Activated T-cell treated with anti-CD3 and anti-CD28 coated beads, Interleukin-2, amount 50 U/mL, for 1 hour (primary cell): Measurements from ENCODE around the gene ZPBP2.
"Not testable (repeated sequence)": the region's sequence is repeated elsewhere in the genome, so short reads cannot be mapped to it uniquely, and the experiment has no call there.

Source experiments
- DNase-seq: peaks from one replicate; pipeline ENCODE4 v3.0.0-alpha.2; 2020

The ZPBP2 gene, protein sequence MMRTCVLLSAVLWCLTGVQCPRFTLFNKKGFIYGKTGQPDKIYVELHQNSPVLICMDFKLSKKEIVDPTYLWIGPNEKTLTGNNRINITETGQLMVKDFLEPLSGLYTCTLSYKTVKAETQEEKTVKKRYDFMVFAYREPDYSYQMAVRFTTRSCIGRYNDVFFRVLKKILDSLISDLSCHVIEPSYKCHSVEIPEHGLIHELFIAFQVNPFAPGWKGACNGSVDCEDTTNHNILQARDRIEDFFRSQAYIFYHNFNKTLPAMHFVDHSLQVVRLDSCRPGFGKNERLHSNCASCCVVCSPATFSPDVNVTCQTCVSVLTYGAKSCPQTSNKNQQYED

DNA sequence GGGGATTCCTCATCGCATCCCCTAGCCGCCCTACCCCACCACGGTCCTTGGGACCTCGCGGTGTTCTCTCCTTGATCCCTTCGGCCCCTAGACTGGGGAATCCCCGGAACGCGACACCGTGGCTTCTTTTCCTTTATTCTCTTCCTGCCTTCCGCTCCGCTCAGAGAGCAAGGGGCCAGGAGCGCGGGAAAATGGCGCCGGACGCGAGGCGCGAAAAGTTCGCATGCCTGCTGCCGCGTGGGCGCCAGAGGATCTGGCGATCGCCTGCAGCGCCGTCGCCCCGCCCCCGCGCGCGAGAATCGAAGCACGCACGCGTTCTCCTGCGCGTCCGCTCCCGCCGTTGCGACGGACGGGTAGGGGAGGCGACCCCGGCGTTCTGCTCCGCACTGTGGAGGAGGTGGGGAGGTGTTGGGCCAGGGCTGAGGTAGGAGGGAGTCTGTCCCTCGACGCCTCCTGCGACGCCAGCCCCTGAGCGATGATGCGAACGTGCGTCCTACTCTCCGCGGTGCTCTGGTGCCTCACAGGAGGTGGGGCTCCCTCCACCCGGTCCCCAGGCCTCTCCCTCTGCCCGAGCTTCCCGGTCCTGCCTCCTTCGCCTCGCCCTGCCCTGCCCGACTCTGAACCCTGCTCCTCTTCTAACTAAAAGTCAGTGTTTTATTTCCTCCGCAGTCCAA lies at the start of gene ZPBP2:
Gene ZPBP2 (plus strand): TSS at position 323 of the 674 bp plus-strand sequence. CDS start 153 bp downstream, at position 476.
- peak; percentile 63 for DNase-seq

DNA sequence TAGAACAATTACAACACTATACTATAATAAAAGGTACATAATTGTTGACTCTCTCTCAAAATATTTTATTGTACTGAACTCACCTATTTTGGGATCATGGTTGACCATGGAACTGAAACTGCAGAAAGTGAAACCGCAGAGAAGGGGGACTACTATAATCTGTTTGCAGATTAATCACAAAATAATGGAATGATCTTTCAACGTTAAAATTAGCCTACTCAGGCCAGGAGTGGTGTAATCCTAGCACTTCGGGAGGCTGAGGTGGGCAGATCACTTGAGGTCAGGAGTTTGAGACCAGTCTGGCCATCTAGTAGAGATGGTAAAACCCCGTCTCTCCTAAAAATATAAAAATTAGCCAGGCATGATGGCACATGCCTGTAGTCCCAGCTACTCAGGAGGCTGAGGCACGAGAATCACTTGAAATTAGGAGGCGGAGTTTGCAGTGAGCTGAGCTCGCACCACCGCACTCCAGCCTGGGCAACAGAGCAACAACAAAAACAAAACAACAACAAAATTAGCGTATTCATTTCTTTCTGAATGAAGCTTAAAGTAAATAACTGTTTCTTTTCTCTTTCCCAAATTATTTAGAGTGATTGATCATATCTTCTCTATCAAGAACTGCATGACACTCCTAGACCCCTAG lies 49.5 kb upstream of the ZPBP2 start:
- DNase-seq: no peak

DNA sequence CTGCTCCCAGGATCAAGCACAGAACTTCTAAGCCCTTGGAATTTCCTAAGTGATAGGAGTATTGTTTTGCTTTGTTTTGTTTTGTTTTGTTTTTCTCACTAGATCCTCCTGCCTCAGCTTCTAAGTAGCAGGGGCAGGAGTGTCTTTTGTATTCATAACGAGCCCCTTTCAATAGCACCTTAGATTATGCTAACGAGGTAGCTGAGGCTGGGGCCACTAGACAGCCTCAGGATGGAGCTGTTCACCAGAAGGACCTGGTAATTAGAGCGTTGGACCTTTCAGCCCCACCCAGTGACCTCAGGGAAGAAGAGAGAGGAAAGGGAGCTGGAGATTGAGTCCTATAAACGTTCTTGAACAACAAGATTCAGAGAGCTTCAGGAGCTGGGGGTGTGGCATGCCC lies 47.5 kb upstream of the ZPBP2 start:
- DNase-seq: no peak

DNA sequence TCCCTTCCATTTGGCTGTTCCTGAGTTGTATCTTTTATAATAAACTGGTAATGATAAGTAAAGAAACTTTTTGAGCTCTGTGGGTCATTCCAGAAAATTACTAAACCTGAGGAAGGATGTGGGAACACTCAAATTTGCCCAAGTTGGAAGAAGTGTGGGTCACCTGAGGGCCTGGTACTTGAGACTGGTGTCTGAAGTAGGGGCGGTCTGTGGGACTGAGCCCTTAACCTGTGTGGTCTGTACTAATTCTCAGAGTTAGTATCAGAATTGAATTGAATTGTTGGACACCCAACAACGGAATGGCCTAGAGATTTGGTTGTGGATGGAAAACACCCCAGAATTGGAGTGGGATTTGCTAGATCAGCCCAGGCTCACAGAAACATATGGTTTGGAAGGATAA lies 47.0 kb upstream of the ZPBP2 start:
- no peak for DNase-seq

DNA sequence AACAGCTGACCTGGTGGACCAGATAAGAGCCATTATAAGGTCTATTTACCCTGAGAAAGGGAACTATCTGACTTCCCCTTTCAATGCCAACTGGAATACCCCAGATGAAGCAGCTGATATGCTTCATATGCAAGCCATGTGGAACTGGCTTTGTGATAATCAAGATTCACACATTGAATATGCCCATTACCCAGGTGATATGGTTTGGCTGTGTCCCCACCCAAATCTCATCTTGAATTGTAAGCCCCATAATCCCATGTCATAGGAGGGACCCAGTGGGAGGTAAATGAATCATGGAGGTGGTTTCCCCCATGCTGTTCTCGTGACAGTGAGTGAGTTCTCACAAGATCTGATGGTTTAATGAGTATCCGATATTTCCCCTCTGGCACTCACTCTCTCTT lies 46.0 kb upstream of the ZPBP2 start:
- DNase-seq: no peak

DNA sequence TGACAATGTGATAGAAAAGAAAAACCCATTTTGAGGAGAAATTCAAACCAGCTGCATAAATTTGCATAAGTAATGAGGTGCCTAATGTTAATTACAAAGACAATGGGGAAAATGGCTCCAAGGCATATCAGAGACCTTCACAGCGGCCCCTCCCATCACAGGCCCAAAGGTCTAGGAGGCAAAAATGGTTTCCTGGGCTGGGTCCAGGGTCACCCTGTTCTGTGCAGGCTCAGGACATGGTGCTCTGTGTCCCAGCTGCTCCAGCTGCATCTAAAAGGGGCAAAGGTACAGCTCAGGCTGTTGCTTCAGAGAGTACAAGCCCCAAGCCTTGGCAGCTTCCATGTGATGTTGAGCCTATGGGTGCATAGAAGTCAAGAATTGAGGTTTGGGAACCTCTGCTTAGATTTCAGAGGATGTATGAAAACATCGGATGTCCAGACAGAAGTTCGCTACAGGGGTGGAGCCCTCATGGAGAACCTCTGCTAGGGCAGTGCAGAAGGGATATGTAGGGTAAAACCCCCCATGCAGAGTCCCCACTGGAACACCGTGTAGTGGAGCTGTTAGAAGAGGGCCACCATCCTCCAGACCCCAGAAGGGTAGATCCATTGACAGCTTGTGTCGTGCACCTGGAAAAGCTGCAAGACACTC lies 44.5 kb upstream of the ZPBP2 start:
- no peak for DNase-seq

DNA sequence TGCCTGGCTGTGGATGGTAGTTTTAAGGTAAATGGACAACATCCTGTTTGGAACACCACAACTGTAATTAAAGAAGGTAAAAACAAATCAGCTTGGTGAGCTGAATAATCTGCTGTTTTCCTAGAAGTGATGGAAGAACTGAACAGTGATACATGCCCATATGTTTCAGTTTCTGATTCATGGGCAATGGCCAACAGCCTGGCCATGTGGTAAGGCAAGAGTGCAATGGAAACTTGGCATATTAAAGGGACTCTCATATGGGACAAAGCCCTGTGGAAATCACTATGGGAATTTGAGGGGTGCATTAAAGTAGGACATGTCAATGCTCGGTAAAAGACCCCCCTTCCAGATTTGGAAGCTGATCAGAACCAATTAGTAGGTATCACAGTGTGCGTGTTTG lies 41.7 kb upstream of the ZPBP2 start:
- DNase-seq: no peak

DNA sequence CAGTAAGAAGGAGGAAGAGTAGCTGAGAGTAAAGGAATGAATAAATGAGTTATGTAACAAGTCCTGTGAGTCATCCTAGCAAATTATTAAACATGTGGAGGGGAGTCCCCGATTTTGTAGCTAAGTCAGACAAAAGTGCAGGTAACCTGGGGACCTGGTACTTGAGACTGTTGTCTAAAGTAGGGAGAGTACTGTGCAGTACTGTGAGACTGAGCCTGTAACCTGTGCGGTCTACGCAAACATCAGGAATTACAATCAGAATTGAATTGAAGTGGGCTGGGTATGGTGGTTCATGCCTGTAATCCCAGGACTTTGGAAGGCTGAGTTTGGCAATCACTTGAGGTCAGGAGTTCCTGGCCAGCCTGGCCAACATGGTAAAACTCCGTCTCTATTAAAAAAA lies 39.6 kb upstream of the ZPBP2 start:
- DNase-seq: no peak

DNA sequence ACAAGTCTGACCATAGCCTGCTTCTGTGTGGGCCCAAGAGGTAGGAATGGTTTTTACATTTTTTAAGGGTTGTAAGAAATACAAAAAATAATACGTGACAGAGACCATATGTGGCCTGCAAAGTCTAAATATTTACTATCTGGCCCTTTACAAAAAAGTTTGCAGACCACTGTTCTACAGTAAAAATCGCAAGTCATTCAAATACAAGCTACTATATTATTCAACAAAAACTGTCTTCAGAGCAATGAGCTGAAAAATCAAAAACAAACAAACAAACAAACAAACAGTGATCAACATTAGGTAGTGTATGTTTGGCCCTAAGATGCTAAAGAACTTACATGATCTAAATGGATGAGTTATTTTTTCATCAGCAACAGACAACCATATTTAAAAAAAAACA lies 36.4 kb upstream of the ZPBP2 start:
- DNase-seq: no peak

DNA sequence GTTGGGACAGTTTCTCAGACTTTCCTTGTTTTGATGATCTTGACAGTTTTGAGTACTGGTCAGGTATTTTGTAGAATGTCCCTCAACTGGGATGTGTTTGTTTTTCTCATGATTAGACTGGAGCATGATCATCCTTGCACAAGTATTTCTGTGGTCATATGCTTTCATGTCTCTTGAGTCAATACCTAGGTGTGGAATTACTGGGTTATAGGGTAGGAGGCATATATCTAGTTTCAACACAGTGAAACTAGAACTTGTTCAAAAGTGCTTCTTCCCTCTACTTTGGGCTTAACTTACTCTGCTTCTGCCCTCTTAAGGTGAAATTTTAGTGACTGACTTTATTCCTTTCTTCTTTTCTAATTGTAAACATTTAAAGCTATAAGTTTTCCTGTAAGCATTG lies 34.0 kb upstream of the ZPBP2 start:
- DNase-seq: no peak

DNA sequence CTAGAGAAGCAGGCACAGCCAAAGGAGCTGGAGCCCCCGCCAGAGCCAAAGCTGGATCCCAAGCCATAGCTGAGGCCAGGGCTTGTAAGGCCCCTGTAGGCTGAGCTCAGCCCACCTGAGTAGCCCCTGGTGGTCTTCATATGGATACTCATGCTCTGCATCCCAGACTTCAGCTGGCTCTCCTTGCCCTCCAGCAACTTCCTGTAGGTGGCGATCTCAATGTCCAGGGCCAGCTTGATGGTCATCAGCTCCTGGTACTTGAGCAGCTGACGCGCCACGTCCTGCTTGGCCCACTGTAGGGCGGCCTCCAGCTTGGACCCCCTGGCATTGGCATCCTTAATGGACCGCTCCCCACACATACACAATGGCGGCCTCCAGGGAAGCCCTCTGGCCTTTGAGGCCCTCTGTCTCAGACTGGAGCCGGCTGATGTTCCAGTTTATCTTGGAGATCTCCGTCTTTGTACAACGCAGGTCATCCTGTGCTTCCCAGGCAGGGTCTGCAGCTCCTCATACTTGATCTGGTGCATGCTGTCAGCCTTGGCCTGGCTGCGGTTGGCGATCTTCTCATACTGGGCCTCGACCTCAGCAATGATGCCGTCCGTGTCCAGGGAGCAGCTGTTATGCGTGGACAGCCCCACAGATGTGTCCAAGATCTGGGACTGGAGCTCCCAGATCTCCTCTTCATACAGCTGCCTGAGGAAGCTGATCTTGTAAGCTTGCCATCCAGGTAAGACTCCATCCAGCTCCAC lies 32.8 kb upstream of the ZPBP2 start:
- no peak for DNase-seq

DNA sequence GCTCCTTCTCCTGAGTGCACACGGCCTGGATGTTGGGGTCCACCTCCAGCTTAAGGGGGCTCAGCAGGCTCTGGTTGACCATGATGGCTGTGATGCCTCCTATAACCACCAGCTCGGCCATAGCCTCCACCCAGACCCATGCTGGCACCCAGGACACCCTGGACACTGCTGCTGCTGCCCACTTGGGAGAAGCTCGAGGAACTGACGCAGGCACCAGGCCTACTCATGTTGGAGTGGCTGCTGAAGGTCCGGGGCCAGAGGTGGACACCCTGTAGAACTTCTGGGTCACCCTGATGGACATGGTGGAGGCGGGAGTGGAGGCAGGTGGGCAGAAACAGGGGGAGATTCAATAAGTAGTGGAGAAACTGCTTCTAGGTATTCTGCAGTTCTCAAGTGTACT lies 31.9 kb upstream of the ZPBP2 start:
- no peak for DNase-seq

DNA sequence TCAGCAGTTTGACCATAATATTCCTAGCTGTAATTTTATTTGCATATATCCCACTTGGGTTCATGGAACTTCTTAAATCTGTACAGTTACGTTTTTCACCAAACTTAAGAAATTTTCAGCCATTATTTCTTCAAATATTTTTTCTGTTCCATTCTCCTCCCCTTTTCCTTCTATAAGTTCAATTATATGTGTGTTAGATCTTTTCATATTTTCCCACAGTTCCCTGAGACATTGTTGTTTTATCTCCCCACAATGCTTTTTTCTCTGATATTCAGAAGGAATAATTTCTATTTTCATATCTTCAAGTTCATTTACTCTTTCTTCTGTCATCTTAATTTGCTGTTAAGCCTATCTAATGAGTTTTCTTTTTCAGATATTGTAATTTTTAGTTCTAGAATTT lies 29.9 kb upstream of the ZPBP2 start:
- DNase-seq: no peak

DNA sequence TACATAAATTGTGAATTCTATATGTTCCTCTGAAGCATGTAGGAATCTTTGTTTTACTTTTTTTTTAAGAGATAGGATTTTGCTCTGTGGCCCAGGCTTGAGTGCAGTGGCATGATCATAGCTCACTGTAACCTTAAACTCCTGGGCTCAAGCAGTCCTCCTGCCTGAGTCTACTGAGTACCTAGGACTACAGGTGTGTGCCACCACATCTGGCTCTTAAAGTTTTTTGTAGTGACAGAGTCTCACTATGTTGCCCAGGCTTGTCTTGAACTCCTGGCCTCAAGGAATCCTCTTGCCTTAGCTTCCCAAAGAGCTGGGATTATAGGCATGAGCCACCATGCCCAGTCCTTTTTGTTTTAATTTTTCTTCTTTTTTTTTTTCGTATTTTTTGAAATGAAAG lies 29.2 kb upstream of the ZPBP2 start:
- DNase-seq: no peak

DNA sequence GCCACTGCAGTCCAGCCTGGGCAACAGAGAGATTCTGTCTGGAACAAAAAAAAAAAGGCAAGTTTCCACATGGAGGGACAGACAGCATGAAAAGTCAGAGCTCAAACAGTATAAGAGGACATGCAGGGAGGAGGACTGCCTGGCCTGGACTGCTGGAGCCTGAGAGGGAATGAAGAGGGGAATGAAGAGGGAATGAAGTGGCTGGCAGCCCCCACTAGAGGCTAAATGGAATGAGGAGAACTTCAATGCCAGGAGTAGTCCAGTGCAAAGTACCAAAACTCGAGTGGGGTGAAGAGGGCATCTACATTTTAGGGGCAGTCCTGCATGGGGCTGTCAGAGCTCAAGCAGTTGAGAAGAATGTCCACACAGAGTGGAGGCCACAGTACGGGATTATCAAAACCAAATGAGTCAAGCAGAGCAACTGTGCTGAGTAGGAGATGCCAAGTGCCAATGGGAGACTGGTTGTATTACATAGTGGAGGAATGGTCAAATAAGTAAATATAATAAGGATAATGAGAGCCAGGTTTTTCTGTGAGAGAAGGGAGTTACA lies 26.8 kb upstream of the ZPBP2 start:
- no peak for DNase-seq

DNA sequence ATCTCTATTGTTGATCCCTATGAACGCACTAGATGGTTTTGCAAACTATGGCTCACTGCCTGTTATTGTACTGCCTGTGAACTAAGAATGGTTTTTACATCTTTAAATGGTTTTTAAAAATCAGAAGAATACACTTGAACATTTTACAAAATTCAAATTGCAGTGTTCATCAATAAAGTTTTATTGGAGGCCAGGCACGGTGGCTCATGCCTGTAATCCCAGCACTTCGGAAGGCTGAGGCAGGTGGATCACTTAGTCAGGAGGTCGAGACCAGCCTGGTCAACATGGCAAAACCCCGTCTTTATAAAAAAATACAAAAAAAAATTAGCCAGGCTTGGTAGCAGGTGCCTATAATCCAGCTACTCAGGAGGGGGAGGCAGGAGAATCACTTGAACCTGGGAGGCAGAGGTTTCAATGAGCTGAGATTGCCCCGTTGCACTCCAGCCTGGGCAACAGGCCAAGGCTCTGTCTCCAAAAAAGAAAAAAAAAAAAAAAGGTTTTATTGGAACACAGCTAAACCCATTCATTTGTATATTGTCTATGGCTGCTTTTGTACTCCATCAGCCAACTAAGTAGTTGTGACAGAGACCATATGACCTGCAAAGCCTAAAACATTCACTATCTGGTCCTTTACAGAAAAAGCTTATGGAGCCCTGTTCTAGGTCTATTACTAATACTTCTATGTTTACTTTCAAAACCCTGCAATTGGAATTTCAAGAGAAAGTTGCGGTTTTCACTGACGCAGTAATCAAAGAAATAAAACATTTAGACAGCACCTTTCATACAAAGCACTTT lies 22.8 kb upstream of the ZPBP2 start:
- DNase-seq: no peak

DNA sequence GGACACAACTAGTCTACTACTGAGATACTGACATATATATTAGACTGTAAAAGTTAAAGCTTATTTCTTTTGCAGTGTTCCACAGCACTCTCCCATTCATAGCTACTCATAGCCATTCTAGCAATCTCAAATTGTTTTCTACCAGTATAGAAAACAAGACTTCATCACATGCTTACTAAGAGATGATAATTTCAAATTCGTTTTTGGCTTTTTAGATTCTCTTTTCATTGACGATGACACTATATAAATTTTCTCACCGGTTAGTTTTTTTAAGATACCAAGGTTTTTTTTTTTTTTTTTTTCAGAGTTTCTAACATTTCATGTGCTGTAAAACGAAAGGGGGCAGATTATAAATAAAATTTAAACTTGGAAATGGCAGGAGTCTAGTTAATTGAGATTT lies 21.8 kb upstream of the ZPBP2 start:
- no peak for DNase-seq

DNA sequence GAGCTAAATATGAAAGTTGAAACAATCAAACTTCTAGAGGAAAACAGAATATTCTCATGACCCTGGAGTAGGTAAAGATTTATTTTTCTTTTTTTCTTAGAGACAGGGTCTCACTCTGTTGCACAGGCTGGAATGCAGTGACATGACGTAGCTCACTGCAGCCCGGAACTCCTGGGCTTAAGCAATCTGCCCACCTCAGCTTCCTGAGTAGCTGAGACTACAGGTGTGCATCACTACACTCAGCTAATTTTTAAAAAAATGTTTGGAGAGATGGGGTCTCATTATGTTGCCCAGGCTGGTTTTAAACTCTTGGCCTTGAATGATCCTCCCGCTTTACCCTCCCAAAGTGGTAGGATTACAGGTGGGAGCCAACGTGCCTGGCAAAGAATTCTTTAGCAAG lies 19.4 kb upstream of the ZPBP2 start:
- DNase-seq: no peak

DNA sequence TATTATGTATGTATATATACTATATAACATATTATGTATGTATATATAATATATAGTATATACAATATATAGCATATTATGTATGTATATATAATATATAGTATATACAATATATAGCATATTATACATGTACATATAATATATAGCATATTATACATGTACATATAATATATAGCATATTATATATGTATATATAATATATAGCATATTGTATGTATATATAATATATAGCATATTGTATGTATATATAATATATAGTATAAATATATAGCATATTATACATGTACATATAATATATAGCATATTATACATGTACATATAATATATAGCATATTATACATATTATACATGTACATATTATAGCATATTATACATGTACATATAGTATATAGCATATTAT lies 17.8 kb upstream of the ZPBP2 start:
- DNase-seq: not testable (repeated sequence)

DNA sequence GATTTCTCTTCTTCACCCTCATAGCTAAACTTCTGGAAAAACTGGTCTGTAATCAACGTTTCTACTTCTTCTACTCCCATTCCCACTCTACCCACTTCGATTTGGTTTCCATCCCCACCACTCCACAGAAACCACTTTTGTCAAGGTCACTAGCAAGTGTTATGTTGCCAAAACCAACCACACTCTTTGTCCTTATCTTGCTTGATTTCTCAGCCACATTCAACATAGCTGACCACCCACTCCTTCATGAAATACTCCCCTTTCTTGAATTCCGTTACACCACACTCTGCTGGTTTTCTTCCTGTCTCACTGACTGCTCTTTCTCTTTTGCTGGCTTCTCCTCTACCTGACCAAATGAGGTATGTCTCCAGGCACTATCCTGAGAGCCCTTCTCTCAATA lies 15.8 kb upstream of the ZPBP2 start:
- no peak for DNase-seq

DNA sequence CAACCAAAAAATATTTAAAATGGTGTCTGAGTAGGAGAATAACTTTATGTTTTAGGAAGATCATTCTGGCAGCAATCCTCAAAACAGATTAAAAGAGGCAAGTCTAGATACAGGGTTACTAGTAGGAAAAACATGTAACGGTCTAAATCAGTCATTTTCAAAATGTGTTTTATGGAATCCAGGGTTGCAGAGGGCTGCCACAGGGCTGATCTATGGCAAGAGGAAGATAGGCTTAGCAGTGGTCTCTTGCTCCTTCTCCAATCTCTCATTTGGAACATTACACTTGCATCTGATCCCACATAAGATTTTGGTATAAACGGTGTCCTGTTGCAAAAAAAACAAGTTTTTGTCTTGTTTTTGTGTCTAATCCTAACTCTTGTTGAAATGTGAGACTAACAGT lies 13.1 kb upstream of the ZPBP2 start:
- DNase-seq: no peak
